ENCODE results near the gene CRYGB.

CRYGB gene, protein sequence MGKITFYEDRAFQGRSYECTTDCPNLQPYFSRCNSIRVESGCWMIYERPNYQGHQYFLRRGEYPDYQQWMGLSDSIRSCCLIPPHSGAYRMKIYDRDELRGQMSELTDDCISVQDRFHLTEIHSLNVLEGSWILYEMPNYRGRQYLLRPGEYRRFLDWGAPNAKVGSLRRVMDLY

GRCh38 chr2:208146006-208146405, at the start of gene CRYGB:
CRYGB (minus strand) TSS chr2:208146158; CDS start chr2:208146120, 38 bp downstream.
- Mint-ChIP-seq H3K4me1 (ENCODE audit: low read depth) (no peaks in the 10 kb centered on the region), H3K36me3 (ENCODE audit: low read depth) (no peaks in the 10 kb centered on the region), H3K27ac (no peak within 1 kb of the TSS), H3K27me3 (peaks cover 2% of the 10 kb centered on the region), H3K4me3 (no peak within 1 kb of the TSS), H3K9me3 (no peaks in the 10 kb centered on the region)
- DNase-seq, result no peak

- Mint-ChIP-seq H3K4me3 (no peak overlapping the region), H3K27me3 (no peaks in the 10 kb centered on the region), H3K4me1 (ENCODE audit: low read depth) (no peaks in the 10 kb centered on the region), H3K36me3 (ENCODE audit: low read depth) (no peaks in the 10 kb centered on the region), H3K9me3 (no peaks in the 10 kb centered on the region), H3K27ac (no peak overlapping the region)
- DNase-seq, result no peak
These were observed 49.6 kb upstream of the CRYGB start for GRCh38 chr2:208195531-208195930.

DNA sequence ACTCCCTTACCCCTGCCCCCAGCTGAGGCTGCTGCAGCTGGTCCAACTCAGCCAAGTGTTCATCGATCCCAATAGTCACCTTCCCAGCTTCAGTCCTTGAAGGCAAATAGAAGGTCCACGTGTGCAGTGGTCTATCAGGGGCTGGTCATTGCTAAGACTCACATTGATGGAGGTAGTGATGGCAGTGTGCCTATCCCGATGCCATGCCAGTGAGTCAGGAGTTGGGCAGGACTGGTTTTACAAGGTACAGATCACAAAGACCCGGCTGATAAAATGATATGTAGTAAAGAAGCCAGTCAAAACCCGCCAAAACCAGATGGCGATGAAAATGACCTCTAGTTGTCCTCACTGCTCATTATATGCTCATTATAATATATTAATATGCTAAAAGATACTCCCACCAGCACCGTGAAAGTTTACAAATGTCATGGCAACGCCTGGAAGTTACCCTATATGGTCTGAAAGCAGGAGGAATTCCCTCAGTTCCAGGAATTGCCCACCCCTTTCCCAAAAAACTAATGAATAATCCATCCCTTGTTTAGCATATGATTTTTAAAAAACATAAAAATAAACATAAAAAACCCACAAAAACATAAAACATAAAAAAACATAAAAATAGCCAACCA, 46.8 kb upstream of the CRYGB start:
- Mint-ChIP-seq H3K36me3 (ENCODE audit: low read depth) (no peaks in the 10 kb centered on the region), H3K27me3 (no peaks in the 10 kb centered on the region), H3K27ac (no peak overlapping the region), H3K4me3 (no peak overlapping the region), H3K4me1 (ENCODE audit: low read depth) (no peaks in the 10 kb centered on the region), H3K9me3 (no peaks in the 10 kb centered on the region)
- no peak for DNase-seq

DNA sequence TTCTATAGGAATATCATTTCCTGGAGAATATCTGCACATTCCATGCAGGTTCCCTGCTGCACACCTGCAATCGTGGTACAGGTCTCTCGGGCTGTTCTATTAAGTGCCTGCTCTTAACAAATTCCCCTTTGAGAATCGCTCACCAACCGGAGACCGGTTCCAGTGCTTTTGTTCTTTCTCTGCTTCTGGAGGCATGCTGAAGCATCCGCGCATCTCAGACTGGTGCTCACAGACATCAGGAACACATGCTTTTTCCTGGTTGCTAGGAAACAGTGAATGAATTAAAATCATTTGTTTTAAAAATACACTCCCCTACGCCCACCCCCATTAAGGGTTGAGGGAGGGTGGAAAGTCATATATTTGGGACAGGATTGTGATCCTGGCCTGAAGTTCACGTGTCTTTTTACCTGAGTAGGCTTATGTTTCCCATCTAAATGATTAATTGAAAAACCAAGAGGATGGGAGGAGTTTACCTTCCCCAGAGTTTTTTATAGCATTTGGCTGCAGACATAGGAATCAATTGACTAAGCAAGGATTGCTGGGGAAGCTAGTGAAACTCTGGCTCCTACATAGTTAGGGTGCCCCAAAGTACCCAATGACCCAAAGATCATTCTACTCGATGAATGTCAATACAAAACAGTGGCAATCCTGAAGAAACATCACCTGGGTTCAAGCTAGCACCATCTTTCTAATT, 44.0 kb upstream of the CRYGB start, which contains the start of gene C2orf80:
C2orf80 (minus strand) TSS at position 221 of the 694 bp plus-strand sequence. CDS start 3,044 bp downstream, outside the sequence.
- no peak for DNase-seq

GRCh38 chr2:208189069-208189809, 43.3 kb upstream of the CRYGB start:
- no peaks in the 10 kb centered on the region for H3K36me3 Mint-ChIP-seq (ENCODE audit: low read depth)
- H3K4me3 Mint-ChIP-seq, result no peak overlapping the region
- H3K4me1 Mint-ChIP-seq (ENCODE audit: low read depth), result peaks cover 3% of the 10 kb centered on the region
- no peak for DNase-seq
- H3K9me3 Mint-ChIP-seq, result no peaks in the 10 kb centered on the region
- peaks cover 4% of the 10 kb centered on the region for H3K27me3 Mint-ChIP-seq
- no peak overlapping the region for H3K27ac Mint-ChIP-seq

More for the DNA sequence above, 44.0 kb upstream of the CRYGB start, which contains the start of gene C2orf80:
- Mint-ChIP-seq H3K27me3 (no peaks in the 10 kb centered on the region), H3K36me3 (ENCODE audit: low read depth) (no peaks in the 10 kb centered on the region), H3K27ac (no peak within 1 kb of the TSS), H3K9me3 (no peaks in the 10 kb centered on the region), H3K4me3 (no peak within 1 kb of the TSS), H3K4me1 (ENCODE audit: low read depth) (peaks cover 3% of the 10 kb centered on the region)

- H3K27me3 Mint-ChIP-seq, result peaks cover 17% of the 10 kb centered on the region
- peaks cover 3% of the 10 kb centered on the region for H3K4me1 Mint-ChIP-seq (ENCODE audit: low read depth)
- no peaks in the 10 kb centered on the region for H3K9me3 Mint-ChIP-seq
- H3K4me3 Mint-ChIP-seq, result no peak overlapping the region
- H3K27ac Mint-ChIP-seq, result no peak overlapping the region
- no peaks in the 10 kb centered on the region for H3K36me3 Mint-ChIP-seq (ENCODE audit: low read depth)
- DNase-seq, result no peak
These were observed 40.9 kb upstream of the CRYGB start for GRCh38 chr2:208186893-208187292.

DNA sequence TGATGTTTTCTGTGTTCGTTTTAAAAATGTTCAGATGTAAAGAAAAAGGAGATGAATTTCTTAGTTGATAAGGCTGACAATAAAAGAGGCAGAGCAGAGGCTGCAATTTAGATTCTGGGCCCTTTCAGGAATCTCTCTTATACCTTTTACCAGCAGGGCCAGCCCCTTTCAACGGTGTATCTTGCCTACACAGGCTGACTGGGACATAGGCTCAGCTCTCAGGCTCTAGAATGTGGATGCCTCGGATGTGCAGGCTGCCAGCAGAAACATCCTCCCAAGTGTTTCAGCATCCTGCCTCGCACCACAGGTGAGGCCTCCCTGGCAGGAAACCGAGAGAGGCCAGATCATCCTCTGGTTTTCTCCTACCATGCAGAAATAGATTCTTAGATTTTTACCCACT, 40.5 kb upstream of the CRYGB start:
- Mint-ChIP-seq H3K4me3 (no peak overlapping the region), H3K27me3 (peaks cover 17% of the 10 kb centered on the region), H3K36me3 (ENCODE audit: low read depth) (no peaks in the 10 kb centered on the region), H3K4me1 (ENCODE audit: low read depth) (peaks cover 3% of the 10 kb centered on the region), H3K27ac (no peak overlapping the region), H3K9me3 (no peaks in the 10 kb centered on the region)
- no peak for DNase-seq

DNA sequence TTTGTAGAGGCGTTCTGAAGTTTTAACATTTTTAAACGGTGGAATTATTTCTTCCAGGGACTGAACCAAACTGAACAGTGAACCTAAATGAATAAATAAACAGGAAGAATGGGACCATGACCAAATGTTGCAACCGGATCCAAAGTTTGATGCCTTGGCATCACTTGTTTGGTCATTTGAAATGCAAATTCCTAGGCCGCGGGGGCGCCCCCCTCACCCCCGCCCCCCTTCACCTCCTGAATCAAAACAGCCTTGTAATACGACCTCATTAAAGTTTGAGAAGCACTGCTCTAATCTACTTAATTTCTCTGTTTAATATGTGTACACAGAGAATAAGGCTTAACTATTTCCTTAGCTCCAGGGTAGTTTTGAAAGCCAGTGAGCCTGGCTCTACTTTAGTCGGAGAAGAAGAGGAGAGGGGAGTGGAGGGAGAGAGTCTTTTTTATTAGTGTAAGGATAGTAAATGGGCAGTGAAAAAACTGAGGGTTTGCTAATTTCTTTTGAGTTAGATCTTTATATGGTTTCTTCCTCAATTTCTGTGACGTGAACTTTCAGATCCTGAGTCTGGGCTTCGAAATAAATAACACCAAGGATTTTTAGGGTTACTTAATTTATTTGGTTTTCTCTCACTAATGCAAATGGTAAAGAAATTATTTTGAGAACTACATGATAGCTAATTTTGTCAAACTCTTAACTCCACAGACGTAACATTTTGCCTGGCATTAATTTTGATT, 38.2 kb upstream of the CRYGB start:
- H3K4me1 Mint-ChIP-seq (ENCODE audit: low read depth), result peaks cover 3% of the 10 kb centered on the region
- no peak for DNase-seq
- H3K27ac Mint-ChIP-seq, result no peak overlapping the region
- peaks cover 17% of the 10 kb centered on the region for H3K27me3 Mint-ChIP-seq
- H3K36me3 Mint-ChIP-seq (ENCODE audit: low read depth), result no peaks in the 10 kb centered on the region
- H3K4me3 Mint-ChIP-seq, result no peak overlapping the region
- no peaks in the 10 kb centered on the region for H3K9me3 Mint-ChIP-seq

DNA sequence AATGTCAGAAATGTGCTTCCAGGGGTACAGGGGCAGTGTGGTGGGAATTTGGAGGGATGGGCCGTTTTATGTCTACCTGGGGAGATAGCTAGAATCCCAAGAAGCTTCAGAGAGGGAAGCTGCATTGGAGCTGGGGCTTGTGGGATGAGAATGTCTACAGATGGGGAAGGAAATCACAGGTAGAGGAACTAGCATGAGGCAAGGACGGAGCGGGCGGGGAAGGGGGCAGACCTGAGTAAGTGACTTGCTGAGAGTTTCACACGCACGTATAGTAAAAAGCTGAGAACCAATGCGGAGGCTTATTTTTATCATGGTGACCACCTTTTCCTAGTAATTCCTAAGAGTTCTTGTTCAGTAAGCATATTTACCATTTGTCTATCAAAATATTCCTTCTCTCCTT, 37.6 kb upstream of the CRYGB start:
- H3K36me3 Mint-ChIP-seq (ENCODE audit: low read depth), result no peaks in the 10 kb centered on the region
- no peaks in the 10 kb centered on the region for H3K9me3 Mint-ChIP-seq
- H3K27ac Mint-ChIP-seq, result no peak overlapping the region
- H3K4me1 Mint-ChIP-seq (ENCODE audit: low read depth), result peaks cover 3% of the 10 kb centered on the region
- no peak for DNase-seq
- peaks cover 17% of the 10 kb centered on the region for H3K27me3 Mint-ChIP-seq
- H3K4me3 Mint-ChIP-seq, result no peak overlapping the region

DNA sequence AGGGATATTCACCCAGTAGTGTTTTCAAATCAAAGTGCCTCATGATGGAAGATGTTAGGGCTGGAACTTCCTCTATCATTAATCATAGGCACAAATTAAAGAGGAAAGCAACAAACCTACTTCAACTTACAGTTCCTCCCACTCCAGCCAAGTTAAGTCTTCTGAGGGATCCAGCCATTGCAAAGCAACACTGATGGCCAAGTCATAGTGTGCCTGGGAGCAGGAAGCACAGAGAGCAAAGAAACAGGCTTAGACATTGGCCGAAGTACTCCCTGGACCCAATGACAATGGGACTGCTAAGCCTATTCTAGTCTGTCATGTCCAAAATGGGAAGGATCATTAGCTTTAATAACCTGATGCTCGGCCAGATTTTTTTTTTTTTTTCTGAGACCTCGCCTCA, 36.9 kb upstream of the CRYGB start:
- no peak for DNase-seq
- no peaks in the 10 kb centered on the region for H3K9me3 Mint-ChIP-seq
- H3K4me1 Mint-ChIP-seq (ENCODE audit: low read depth), result peaks cover 3% of the 10 kb centered on the region
- no peak overlapping the region for H3K27ac Mint-ChIP-seq
- H3K36me3 Mint-ChIP-seq (ENCODE audit: low read depth), result no peaks in the 10 kb centered on the region
- peaks cover 17% of the 10 kb centered on the region for H3K27me3 Mint-ChIP-seq
- no peak overlapping the region for H3K4me3 Mint-ChIP-seq

DNA sequence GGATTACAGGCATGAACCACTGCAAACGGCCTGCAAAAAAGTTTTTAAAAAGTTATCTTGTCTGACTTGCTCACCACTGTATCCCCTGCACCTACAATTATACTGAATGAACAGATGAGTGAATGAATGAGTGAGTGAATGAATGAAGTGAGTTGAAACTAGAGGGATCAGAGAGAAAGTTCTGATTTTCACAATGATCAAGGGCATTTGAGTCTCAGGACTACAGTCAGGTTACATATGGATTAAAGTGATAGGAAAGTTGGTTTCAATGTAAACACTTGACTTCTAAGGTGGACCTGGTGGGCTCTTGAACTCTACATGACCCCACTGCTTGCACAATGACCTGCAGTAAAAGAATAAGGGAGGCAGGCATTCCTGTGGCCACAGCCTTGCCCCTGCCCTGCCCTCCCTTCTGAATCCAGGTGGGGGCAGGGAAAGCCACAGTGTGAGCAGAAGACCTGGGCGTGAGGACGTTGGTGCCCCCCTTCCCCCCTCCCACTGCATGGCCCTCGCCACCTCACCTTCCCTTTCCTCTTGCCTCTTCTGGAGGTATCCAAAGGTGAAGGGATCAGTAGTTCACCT, 33.2 kb upstream of the CRYGB start:
- no peaks in the 10 kb centered on the region for H3K9me3 Mint-ChIP-seq
- H3K4me1 Mint-ChIP-seq (ENCODE audit: low read depth), result peaks cover 3% of the 10 kb centered on the region
- H3K4me3 Mint-ChIP-seq, result no peak overlapping the region
- peaks cover 15% of the 10 kb centered on the region for H3K27me3 Mint-ChIP-seq
- no peaks in the 10 kb centered on the region for H3K36me3 Mint-ChIP-seq (ENCODE audit: low read depth)
- no peak for DNase-seq
- no peak overlapping the region for H3K27ac Mint-ChIP-seq

DNA sequence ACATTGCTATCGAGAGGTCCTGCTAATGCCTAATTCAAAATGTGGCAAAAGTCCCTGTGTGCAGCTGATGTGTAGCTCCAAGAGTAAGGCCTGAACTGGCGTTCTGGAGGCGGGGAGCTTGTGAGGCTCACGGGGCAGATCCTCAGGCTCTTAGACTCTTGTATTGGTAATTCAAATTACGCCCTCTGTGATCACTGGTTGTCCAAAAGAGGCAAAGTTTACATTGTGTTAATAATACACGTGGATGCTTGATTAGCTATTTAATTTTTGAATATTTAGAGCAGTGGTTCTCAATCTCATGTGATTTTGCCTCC, 29.8 kb upstream of the CRYGB start:
- H3K27ac Mint-ChIP-seq, result no peak overlapping the region
- no peaks in the 10 kb centered on the region for H3K9me3 Mint-ChIP-seq
- peaks cover 4% of the 10 kb centered on the region for H3K27me3 Mint-ChIP-seq
- H3K4me1 Mint-ChIP-seq (ENCODE audit: low read depth), result peaks cover 3% of the 10 kb centered on the region
- H3K4me3 Mint-ChIP-seq, result no peak overlapping the region
- no peaks in the 10 kb centered on the region for H3K36me3 Mint-ChIP-seq (ENCODE audit: low read depth)
- no peak for DNase-seq

- H3K4me3 Mint-ChIP-seq, result no peak overlapping the region
These were observed 29.3 kb upstream of the CRYGB start for GRCh38 chr2:208175069-208175839.

More at GRCh38 chr2:208175069-208175839, 29.3 kb upstream of the CRYGB start:
- Mint-ChIP-seq H3K27ac (no peak overlapping the region), H3K9me3 (no peaks in the 10 kb centered on the region), H3K4me1 (ENCODE audit: low read depth) (peaks cover 3% of the 10 kb centered on the region), H3K27me3 (peaks cover 7% of the 10 kb centered on the region), H3K36me3 (ENCODE audit: low read depth) (no peaks in the 10 kb centered on the region)
- peak; percentile 57 for DNase-seq
